ENCODE results near the gene KRT33A. TPM values are rescaled to one million over a fixed set of nuclear protein-coding genes. Genes with fewer than 3 reads are reported as not detected.

KRT33A gene
- total and polyA plus RNA-seq, 2 experiments from 2014 or later, result not detected

GRCh38 chr17:41391535-41391934, 40.9 kb upstream of the KRT33A start:
- peaks cover 17% of the 10 kb centered on the region for H3K4me1 ChIP-seq (ENCODE audit: insufficient read depth)
- in situ Hi-C loops (cut with MboI), result no loop called here
- no peaks in the 10 kb centered on the region for H3K27me3 ChIP-seq (replicated peaks; ENCODE audit: insufficient read depth)
- no peaks in the 10 kb centered on the region for H4K20me1 ChIP-seq (ENCODE audit: insufficient read depth)
- no peak overlapping the region for H3K4me2 ChIP-seq (ENCODE audit: unreplicated experiment)
- TF ChIP-seq EZH2phosphoT487 (IDR thresholded peaks at IDR 0.05; ENCODE audit: insufficient read depth, low read depth) (no peak), EZH2 (IDR thresholded peaks at IDR 0.05; ENCODE audit: insufficient read depth, poor library complexity, severe bottlenecking) (no peak)
- no peak overlapping the region for H2AFZ ChIP-seq
- H3K4me3 ChIP-seq, result no peak overlapping the region
- H3K36me3 ChIP-seq (ENCODE audit: low read depth), result no peaks in the 10 kb centered on the region
- H3F3A ChIP-seq (ENCODE audit: insufficient read depth), result no peaks in the 10 kb centered on the region; the same call in 1 of the 2 replicates
- no peak overlapping the region for H3K9ac ChIP-seq
- DNase-seq, result no peak
- H3K27ac ChIP-seq, result no peak overlapping the region
- H3K9me3 ChIP-seq (ENCODE audit: low read depth), result no peaks in the 10 kb centered on the region
- 43 to 49% methylated on average over 2 of the region's 2 CpGs for whole genome bisulfite sequencing, 2 experiments (ENCODE audit: low coverage in 1 of 2, low lambda C conversion rate in 2 of 2, missing lambda C conversion rate in 2 of 2)
- H3K9me2 ChIP-seq (ENCODE audit: insufficient read depth), result no peaks in the 10 kb centered on the region
- H3K79me2 ChIP-seq (ENCODE audit: insufficient read depth), result no peaks in the 10 kb centered on the region

GRCh38 chr17:41390411-41390938, 39.8 kb upstream of the KRT33A start:
- H3K9me2 ChIP-seq (ENCODE audit: insufficient read depth), result no peaks in the 10 kb centered on the region
- H4K20me1 ChIP-seq (ENCODE audit: insufficient read depth), result no peaks in the 10 kb centered on the region
- H3K9ac ChIP-seq, result no peak overlapping the region
- no peak for DNase-seq
- peaks cover 3% of the 10 kb centered on the region for H3K9me3 ChIP-seq (ENCODE audit: low read depth)
- H3K36me3 ChIP-seq (ENCODE audit: low read depth), result 0 out of 2 replicates have a peak, but pooled peaks cover 2% of the 10 kb centered on the region
- WGBS, 2 experiments (ENCODE audit: low coverage in 1 of 2, low lambda C conversion rate in 2 of 2, missing lambda C conversion rate in 2 of 2), result 79 to 81% methylated on average over 7 of the region's 7 CpGs
- H3K4me2 ChIP-seq (ENCODE audit: unreplicated experiment), result no peak overlapping the region
- TF ChIP-seq EZH2 (IDR thresholded peaks at IDR 0.05; ENCODE audit: insufficient read depth, poor library complexity, severe bottlenecking) (no peak), EZH2phosphoT487 (IDR thresholded peaks at IDR 0.05; ENCODE audit: insufficient read depth, low read depth) (no peak)
- H3K27ac ChIP-seq, result no peak overlapping the region
- H2AFZ ChIP-seq, result no peak overlapping the region
- no peak overlapping the region for H3K4me3 ChIP-seq
- no peaks in the 10 kb centered on the region; the same call in 1 of the 2 replicates for H3F3A ChIP-seq (ENCODE audit: insufficient read depth)
- peaks cover 17% of the 10 kb centered on the region for H3K4me1 ChIP-seq (ENCODE audit: insufficient read depth)
- no peaks in the 10 kb centered on the region for H3K27me3 ChIP-seq (replicated peaks; ENCODE audit: insufficient read depth)
- in situ Hi-C loops (cut with MboI), result no loop called here
- no peaks in the 10 kb centered on the region for H3K79me2 ChIP-seq (ENCODE audit: insufficient read depth)

- no peaks in the 10 kb centered on the region for H3K27me3 ChIP-seq (replicated peaks; ENCODE audit: insufficient read depth)
- 58 to 61% methylated on average over 4 of the region's 4 CpGs for whole genome bisulfite sequencing, 2 experiments (ENCODE audit: low coverage in 1 of 2, low lambda C conversion rate in 2 of 2, missing lambda C conversion rate in 2 of 2)
- peaks cover 21% of the 10 kb centered on the region for H3K4me1 ChIP-seq (ENCODE audit: insufficient read depth)
- H3K4me3 ChIP-seq, result no peak overlapping the region
- H3K27ac ChIP-seq, result no peak overlapping the region
- in situ Hi-C loops (cut with MboI), result no loop called here
- DNase-seq, result no peak
- no peaks in the 10 kb centered on the region for H3K9me2 ChIP-seq (ENCODE audit: insufficient read depth)
- no peaks in the 10 kb centered on the region for H3K79me2 ChIP-seq (ENCODE audit: insufficient read depth)
- TF ChIP-seq EZH2 (IDR thresholded peaks at IDR 0.05; ENCODE audit: insufficient read depth, poor library complexity, severe bottlenecking) (no peak), EZH2phosphoT487 (IDR thresholded peaks at IDR 0.05; ENCODE audit: insufficient read depth, low read depth) (no peak)
- peaks cover 10% of the 10 kb centered on the region for H3F3A ChIP-seq (ENCODE audit: insufficient read depth)
- no peak overlapping the region for H3K4me2 ChIP-seq (ENCODE audit: unreplicated experiment)
- no peak overlapping the region for H3K9ac ChIP-seq
- no peak overlapping the region for H2AFZ ChIP-seq
- H3K9me3 ChIP-seq (ENCODE audit: low read depth), result peaks cover 3% of the 10 kb centered on the region
- no peaks in the 10 kb centered on the region for H4K20me1 ChIP-seq (ENCODE audit: insufficient read depth)
- 0 out of 2 replicates have a peak, but pooled peaks cover 2% of the 10 kb centered on the region for H3K36me3 ChIP-seq (ENCODE audit: low read depth)
Measured at GRCh38 chr17:41387670-41388069, 37.0 kb upstream of the KRT33A start.

- H3K4me2 ChIP-seq (ENCODE audit: unreplicated experiment), result no peak overlapping the region
- no peak for TF ChIP-seq EZH2 (IDR thresholded peaks at IDR 0.05; ENCODE audit: insufficient read depth, poor library complexity, severe bottlenecking)
- no peak for TF ChIP-seq EZH2phosphoT487 (IDR thresholded peaks at IDR 0.05; ENCODE audit: insufficient read depth, low read depth)
- DNase-seq, result no peak
- WGBS, 2 experiments (ENCODE audit: low coverage in 1 of 2, low lambda C conversion rate in 2 of 2, missing lambda C conversion rate in 2 of 2), result 76 to 79% methylated on average over 1 of the region's 1 CpG
- H3K27me3 ChIP-seq (replicated peaks; ENCODE audit: insufficient read depth), result no peaks in the 10 kb centered on the region
- no peak overlapping the region for H3K4me3 ChIP-seq
- in situ Hi-C loops (cut with MboI), result no loop called here
- H3K27ac ChIP-seq, result no peak overlapping the region
- no peak overlapping the region for H3K9ac ChIP-seq
- no peaks in the 10 kb centered on the region for H4K20me1 ChIP-seq (ENCODE audit: insufficient read depth)
- H3K4me1 ChIP-seq (ENCODE audit: insufficient read depth), result peaks cover 27% of the 10 kb centered on the region
- H2AFZ ChIP-seq, result no peak overlapping the region
- H3K9me3 ChIP-seq (ENCODE audit: low read depth), result peaks cover 3% of the 10 kb centered on the region
- peaks cover 20% of the 10 kb centered on the region for H3F3A ChIP-seq (ENCODE audit: insufficient read depth)
- H3K36me3 ChIP-seq (ENCODE audit: low read depth), result 0 out of 2 replicates have a peak, but pooled peaks cover 2% of the 10 kb centered on the region
- H3K9me2 ChIP-seq (ENCODE audit: insufficient read depth), result no peaks in the 10 kb centered on the region
- H3K79me2 ChIP-seq (ENCODE audit: insufficient read depth), result no peaks in the 10 kb centered on the region
Measured at GRCh38 chr17:41386227-41386626, 35.6 kb upstream of the KRT33A start.

Data from GM23248 (cell line).